ENCODE data around the gene FRMD1. TPM values are rescaled to one million over a fixed set of nuclear protein-coding genes. Genes with fewer than 3 reads are reported as not detected.

The FRMD1 gene
- total and polyA plus RNA-seq, 2 of the 8 experiments (the other 6 are each of a cell fraction or from before 2014, with no cell fraction given), result 0.36 TPM; not detected in 1

GRCh38 chr6:168007592-168008338 is 71.2 kb downstream of the FRMD1 start (continued):
- no peak for TF ChIP-seq YY1 (IDR thresholded peaks at IDR 0.05; ENCODE audit: low read depth, low read length)
- no peak for TF ChIP-seq EZH2 (IDR thresholded peaks at IDR 0.05; ENCODE audit: low read depth, low read length, severe bottlenecking)
- no peak for TF ChIP-seq GABPA (IDR thresholded peaks at IDR 0.05; ENCODE audit: borderline replicate concordance, insufficient read depth, low read length)
- no peak for TF ChIP-seq CBX5 (IDR thresholded peaks at IDR 0.05; ENCODE audit: low read depth, low read length)
